ENCODE results near the gene CFAP410. TPM values are rescaled to one million over a fixed set of nuclear protein-coding genes. Genes with fewer than 3 reads are reported as not detected.

Gene CFAP410
- total and polyA plus RNA-seq, 2 of the 13 experiments (the other 11 are each of a cell fraction or from before 2014, with no cell fraction given) = 8.0 to 20.1 TPM

DNA sequence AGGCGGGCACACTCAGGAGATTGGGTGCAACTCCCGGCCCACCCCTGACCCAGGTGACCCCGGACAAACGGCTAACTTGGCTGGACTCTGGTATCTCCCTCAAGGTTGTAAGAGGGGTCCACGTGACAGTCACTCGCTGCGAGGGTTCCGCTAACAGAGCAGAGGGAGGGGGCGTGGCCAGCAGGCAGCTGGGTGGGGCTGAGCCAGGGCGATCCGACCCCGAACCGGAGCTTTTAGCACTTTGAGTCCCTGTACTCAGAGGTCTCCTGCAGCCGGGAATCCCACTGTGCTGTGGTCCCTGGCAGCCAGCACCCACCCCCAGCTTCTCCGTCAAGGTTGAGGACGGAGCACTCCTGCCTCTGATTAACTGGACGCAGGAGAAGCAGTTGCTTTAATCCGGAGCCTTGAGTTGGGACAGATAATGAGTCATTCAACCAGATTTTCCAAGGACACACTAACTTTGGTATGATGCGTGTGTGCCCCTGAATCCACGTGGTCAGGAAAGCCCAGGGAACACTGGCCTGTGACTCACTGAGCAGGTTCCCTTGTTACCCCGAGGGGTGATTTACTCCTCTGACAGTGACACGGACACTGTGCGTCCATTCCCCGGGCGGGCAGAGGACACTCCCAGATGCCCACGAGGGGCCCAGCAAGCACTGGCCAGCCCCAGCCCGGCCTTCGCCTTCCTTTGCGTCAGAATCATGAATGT is 31.0 kb upstream of the CFAP410 start (continued):
- peak; percentile 82 for TF ChIP-seq RARA (CRISPR knock-in tag; IDR thresholded peaks at IDR 0.05)
- TF ChIP-seq, protein P1, sequence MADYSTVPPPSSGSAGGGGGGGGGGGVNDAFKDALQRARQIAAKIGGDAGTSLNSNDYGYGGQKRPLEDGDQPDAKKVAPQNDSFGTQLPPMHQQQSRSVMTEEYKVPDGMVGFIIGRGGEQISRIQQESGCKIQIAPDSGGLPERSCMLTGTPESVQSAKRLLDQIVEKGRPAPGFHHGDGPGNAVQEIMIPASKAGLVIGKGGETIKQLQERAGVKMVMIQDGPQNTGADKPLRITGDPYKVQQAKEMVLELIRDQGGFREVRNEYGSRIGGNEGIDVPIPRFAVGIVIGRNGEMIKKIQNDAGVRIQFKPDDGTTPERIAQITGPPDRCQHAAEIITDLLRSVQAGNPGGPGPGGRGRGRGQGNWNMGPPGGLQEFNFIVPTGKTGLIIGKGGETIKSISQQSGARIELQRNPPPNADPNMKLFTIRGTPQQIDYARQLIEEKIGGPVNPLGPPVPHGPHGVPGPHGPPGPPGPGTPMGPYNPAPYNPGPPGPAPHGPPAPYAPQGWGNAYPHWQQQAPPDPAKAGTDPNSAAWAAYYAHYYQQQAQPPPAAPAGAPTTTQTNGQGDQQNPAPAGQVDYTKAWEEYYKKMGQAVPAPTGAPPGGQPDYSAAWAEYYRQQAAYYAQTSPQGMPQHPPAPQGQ (CRISPR knock-in tag; IDR thresholded peaks at IDR 0.05; ENCODE audit: borderline replicate concordance) = no peak
- no peak for TF ChIP-seq DNMT1 (CRISPR knock-in tag; IDR thresholded peaks at IDR 0.05)
- TF ChIP-seq ZSCAN21 (CRISPR knock-in tag; IDR thresholded peaks at IDR 0.05; ENCODE audit: borderline replicate concordance) = no peak
- TF ChIP-seq, protein P2, sequence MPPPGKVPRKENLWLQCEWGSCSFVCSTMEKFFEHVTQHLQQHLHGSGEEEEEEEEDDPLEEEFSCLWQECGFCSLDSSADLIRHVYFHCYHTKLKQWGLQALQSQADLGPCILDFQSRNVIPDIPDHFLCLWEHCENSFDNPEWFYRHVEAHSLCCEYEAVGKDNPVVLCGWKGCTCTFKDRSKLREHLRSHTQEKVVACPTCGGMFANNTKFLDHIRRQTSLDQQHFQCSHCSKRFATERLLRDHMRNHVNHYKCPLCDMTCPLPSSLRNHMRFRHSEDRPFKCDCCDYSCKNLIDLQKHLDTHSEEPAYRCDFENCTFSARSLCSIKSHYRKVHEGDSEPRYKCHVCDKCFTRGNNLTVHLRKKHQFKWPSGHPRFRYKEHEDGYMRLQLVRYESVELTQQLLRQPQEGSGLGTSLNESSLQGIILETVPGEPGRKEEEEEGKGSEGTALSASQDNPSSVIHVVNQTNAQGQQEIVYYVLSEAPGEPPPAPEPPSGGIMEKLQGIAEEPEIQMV (CRISPR knock-in tag; IDR thresholded peaks at IDR 0.05; ENCODE audit: low read depth) = no peak
- TF ChIP-seq JUND (CRISPR knock-in tag; IDR thresholded peaks at IDR 0.05) = no peak
- TF ChIP-seq, protein P3, sequence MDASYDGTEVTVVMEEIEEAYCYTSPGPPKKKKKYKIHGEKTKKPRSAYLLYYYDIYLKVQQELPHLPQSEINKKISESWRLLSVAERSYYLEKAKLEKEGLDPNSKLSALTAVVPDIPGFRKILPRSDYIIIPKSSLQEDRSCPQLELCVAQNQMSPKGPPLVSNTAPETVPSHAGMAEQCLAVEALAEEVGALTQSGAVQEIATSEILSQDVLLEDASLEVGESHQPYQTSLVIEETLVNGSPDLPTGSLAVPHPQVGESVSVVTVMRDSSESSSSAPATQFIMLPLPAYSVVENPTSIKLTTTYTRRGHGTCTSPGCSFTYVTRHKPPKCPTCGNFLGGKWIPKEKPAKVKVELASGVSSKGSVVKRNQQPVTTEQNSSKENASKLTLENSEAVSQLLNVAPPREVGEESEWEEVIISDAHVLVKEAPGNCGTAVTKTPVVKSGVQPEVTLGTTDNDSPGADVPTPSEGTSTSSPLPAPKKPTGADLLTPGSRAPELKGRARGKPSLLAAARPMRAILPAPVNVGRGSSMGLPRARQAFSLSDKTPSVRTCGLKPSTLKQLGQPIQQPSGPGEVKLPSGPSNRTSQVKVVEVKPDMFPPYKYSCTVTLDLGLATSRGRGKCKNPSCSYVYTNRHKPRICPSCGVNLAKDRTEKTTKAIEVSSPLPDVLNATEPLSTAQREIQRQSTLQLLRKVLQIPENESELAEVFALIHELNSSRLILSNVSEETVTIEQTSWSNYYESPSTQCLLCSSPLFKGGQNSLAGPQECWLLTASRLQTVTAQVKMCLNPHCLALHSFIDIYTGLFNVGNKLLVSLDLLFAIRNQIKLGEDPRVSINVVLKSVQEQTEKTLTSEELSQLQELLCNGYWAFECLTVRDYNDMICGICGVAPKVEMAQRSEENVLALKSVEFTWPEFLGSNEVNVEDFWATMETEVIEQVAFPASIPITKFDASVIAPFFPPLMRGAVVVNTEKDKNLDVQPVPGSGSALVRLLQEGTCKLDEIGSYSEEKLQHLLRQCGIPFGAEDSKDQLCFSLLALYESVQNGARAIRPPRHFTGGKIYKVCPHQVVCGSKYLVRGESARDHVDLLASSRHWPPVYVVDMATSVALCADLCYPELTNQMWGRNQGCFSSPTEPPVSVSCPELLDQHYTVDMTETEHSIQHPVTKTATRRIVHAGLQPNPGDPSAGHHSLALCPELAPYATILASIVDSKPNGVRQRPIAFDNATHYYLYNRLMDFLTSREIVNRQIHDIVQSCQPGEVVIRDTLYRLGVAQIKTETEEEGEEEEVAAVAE (CRISPR knock-in tag; IDR thresholded peaks at IDR 0.05; ENCODE audit: borderline replicate concordance) = no peak
- peak; percentile 79; the same call in 1 of the 2 replicates for TF ChIP-seq ZNF232 (CRISPR knock-in tag; IDR thresholded peaks at IDR 0.05; ENCODE audit: borderline replicate concordance)
- TF ChIP-seq, protein P4, sequence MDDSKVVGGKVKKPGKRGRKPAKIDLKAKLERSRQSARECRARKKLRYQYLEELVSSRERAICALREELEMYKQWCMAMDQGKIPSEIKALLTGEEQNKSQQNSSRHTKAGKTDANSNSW (CRISPR knock-in tag; IDR thresholded peaks at IDR 0.05; ENCODE audit: borderline replicate concordance) = no peak
- TF ChIP-seq KDM2A (CRISPR knock-in tag; IDR thresholded peaks at IDR 0.05; ENCODE audit: borderline replicate concordance, low read depth) = 0 out of 2 replicates have a peak, but pooled peaks have one; percentile 17
- TF ChIP-seq TAF15 (IDR thresholded peaks at IDR 0.05; ENCODE audit: low read depth, low read length, poor library complexity, severe bottlenecking) = no peak
- TF ChIP-seq HNRNPLL (IDR thresholded peaks at IDR 0.05; ENCODE audit: low read depth, low read length, poor library complexity, severe bottlenecking) = peak; percentile 33
- peak; percentile 54; the same call in 1 of the 2 replicates for TF ChIP-seq ZSCAN25 (CRISPR knock-in tag; IDR thresholded peaks at IDR 0.05)
- TF ChIP-seq, protein P5, sequence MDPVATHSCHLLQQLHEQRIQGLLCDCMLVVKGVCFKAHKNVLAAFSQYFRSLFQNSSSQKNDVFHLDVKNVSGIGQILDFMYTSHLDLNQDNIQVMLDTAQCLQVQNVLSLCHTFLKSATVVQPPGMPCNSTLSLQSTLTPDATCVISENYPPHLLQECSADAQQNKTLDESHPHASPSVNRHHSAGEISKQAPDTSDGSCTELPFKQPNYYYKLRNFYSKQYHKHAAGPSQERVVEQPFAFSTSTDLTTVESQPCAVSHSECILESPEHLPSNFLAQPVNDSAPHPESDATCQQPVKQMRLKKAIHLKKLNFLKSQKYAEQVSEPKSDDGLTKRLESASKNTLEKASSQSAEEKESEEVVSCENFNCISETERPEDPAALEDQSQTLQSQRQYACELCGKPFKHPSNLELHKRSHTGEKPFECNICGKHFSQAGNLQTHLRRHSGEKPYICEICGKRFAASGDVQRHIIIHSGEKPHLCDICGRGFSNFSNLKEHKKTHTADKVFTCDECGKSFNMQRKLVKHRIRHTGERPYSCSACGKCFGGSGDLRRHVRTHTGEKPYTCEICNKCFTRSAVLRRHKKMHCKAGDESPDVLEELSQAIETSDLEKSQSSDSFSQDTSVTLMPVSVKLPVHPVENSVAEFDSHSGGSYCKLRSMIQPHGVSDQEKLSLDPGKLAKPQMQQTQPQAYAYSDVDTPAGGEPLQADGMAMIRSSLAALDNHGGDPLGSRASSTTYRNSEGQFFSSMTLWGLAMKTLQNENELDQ (CRISPR knock-in tag; IDR thresholded peaks at IDR 0.05; ENCODE audit: borderline replicate concordance) = no peak
- TF ChIP-seq, protein P6, sequence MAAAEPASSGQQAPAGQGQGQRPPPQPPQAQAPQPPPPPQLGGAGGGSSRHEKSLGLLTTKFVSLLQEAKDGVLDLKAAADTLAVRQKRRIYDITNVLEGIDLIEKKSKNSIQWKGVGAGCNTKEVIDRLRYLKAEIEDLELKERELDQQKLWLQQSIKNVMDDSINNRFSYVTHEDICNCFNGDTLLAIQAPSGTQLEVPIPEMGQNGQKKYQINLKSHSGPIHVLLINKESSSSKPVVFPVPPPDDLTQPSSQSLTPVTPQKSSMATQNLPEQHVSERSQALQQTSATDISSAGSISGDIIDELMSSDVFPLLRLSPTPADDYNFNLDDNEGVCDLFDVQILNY (CRISPR knock-in tag; conservative IDR thresholded peaks at IDR 0.05) = no peak
- no peak for TF ChIP-seq ZNF614 (CRISPR knock-in tag; IDR thresholded peaks at IDR 0.05; ENCODE audit: borderline replicate concordance)
